HL-60 (cell line): ENCODE data around the gene AFAP1L2.

ENCODE experiments used
- DNase-seq, 2 experiments: peaks; one replicate each; pipeline ENCODE4 v3.0.0-alpha.2; 2010 to 2020; ENCODE audit warnings: low read depth in 1 of 2, low spot score in 1 of 2
- H3K27ac ChIP-seq: fragments of 250-450 bp; sonication (Bioruptor Pico); replicated peaks from 2 replicates; pipeline ENCODE4 v1.5.1; 2020; ENCODE audit warnings: mild to moderate bottlenecking, moderate library complexity
- H3K27me3 ChIP-seq: fragments of 250-450 bp; sonication (Bioruptor Pico); 2 replicates; pipeline ENCODE4 v1.5.1; 2021; ENCODE audit warnings: mild to moderate bottlenecking, moderate library complexity; ENCODE audit not compliant: insufficient read depth, poor library complexity, severe bottlenecking
- H3K4me3 ChIP-seq: replicated peaks from 2 replicates; pipeline ENCODE4 v1.5.1; 2011; ENCODE audit warnings: mild to moderate bottlenecking, control low read depth, low read length; ENCODE audit not compliant: insufficient read depth
- GABPA ChIP-seq: IDR thresholded peaks from 2 replicates; pipeline ENCODE4 v1.6.1; 2012; ENCODE audit warnings: low read depth
- POLR2AphosphoS5 ChIP-seq: IDR thresholded peaks from 2 replicates; pipeline ENCODE4 v1.6.1; 2012; ENCODE audit warnings: low read depth
- SPI1 ChIP-seq: IDR thresholded peaks from 2 replicates; pipeline ENCODE4 v1.6.1; 2012; ENCODE audit warnings: low read depth, mild to moderate bottlenecking, borderline replicate concordance
- TF ChIP-seq, protein P1 (sequence below): IDR thresholded peaks from 2 replicates; pipeline ENCODE4 v1.6.1; 2012; ENCODE audit warnings: low read depth; ENCODE audit not compliant: insufficient replicate concordance
- TF ChIP-seq, protein P2 (sequence below): IDR thresholded peaks from one replicate; pipeline ENCODE4 v1.5.1; 2011; ENCODE audit warnings: low read length, control low read depth, inconsistent platforms; ENCODE audit not compliant: insufficient read depth

The AFAP1L2 gene

DNA sequence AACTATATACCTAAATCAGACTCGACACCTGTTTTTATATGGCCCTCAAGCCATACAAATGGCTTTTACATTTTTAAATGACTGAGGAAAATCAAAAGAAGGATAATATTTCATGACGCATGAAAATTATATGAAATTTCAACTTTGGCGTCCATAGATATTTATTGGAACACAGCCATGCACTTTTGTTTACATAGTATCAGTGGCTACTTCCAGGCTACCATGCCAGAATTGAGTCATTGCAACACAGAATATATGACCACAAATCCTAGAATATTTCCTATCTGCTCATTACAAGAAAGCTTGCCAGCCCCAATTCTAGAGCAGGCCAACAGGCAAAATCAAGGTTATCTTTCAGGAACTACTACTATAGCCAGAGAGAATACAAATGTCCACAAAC lies 29.3 kb downstream of the AFAP1L2 start:
- TF ChIP-seq, protein P1, sequence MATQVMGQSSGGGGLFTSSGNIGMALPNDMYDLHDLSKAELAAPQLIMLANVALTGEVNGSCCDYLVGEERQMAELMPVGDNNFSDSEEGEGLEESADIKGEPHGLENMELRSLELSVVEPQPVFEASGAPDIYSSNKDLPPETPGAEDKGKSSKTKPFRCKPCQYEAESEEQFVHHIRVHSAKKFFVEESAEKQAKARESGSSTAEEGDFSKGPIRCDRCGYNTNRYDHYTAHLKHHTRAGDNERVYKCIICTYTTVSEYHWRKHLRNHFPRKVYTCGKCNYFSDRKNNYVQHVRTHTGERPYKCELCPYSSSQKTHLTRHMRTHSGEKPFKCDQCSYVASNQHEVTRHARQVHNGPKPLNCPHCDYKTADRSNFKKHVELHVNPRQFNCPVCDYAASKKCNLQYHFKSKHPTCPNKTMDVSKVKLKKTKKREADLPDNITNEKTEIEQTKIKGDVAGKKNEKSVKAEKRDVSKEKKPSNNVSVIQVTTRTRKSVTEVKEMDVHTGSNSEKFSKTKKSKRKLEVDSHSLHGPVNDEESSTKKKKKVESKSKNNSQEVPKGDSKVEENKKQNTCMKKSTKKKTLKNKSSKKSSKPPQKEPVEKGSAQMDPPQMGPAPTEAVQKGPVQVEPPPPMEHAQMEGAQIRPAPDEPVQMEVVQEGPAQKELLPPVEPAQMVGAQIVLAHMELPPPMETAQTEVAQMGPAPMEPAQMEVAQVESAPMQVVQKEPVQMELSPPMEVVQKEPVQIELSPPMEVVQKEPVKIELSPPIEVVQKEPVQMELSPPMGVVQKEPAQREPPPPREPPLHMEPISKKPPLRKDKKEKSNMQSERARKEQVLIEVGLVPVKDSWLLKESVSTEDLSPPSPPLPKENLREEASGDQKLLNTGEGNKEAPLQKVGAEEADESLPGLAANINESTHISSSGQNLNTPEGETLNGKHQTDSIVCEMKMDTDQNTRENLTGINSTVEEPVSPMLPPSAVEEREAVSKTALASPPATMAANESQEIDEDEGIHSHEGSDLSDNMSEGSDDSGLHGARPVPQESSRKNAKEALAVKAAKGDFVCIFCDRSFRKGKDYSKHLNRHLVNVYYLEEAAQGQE, result no peak
- TF ChIP-seq POLR2AphosphoS5 (no peak), SPI1 (no peak), GABPA (no peak)
- TF ChIP-seq, protein P2, sequence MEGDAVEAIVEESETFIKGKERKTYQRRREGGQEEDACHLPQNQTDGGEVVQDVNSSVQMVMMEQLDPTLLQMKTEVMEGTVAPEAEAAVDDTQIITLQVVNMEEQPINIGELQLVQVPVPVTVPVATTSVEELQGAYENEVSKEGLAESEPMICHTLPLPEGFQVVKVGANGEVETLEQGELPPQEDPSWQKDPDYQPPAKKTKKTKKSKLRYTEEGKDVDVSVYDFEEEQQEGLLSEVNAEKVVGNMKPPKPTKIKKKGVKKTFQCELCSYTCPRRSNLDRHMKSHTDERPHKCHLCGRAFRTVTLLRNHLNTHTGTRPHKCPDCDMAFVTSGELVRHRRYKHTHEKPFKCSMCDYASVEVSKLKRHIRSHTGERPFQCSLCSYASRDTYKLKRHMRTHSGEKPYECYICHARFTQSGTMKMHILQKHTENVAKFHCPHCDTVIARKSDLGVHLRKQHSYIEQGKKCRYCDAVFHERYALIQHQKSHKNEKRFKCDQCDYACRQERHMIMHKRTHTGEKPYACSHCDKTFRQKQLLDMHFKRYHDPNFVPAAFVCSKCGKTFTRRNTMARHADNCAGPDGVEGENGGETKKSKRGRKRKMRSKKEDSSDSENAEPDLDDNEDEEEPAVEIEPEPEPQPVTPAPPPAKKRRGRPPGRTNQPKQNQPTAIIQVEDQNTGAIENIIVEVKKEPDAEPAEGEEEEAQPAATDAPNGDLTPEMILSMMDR, result no peak
- H3K27me3 ChIP-seq, result no peaks in the 10 kb centered on the region
- H3K27ac ChIP-seq, result no peak overlapping the region
- DNase-seq, result no peak
- H3K4me3 ChIP-seq, result no peak overlapping the region

DNA sequence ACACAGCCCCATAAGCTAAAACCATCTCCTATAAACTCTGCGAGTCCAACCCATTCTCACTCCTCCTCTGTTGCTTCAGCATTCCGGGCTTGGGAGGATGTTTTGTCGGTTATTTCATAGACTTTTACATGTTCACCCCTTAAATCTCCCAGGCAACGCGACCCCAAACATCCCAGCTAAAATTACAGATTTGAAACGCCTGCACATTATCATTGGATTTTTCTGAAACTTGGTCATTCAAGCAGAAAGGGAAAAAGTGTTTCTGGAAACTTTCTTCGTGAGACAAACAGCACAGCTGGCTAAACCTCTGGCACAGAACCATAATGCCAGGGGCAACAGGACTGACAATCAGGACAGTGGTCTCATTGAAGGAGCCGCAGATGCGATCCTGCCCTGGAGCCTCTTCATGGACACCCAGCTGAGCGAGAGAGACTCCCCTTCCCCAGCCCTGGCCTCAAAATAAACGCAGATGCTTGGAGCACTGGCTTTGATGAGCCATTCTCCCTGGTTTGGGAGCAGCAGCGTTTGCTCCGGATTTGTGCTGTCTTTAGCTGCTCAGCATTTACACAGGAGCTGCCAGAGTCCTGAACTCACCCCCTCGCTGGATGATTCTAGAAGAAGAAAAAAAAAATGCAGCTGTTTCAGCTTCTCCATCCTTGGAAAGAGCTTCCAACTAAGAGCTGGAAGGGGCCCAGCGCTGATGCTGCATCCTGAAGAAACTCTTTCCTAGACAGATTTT lies 30.1 kb downstream of the AFAP1L2 start:
- DNase-seq, result no peak
- TF ChIP-seq, protein P2, result no peak
- TF ChIP-seq, protein P1, result no peak
- TF ChIP-seq SPI1, result no peak
- no peak for TF ChIP-seq GABPA
- no peak for TF ChIP-seq POLR2AphosphoS5
- no peak overlapping the region for H3K27ac ChIP-seq
- no peaks in the 10 kb centered on the region for H3K27me3 ChIP-seq
- H3K4me3 ChIP-seq, result no peak overlapping the region

DNA sequence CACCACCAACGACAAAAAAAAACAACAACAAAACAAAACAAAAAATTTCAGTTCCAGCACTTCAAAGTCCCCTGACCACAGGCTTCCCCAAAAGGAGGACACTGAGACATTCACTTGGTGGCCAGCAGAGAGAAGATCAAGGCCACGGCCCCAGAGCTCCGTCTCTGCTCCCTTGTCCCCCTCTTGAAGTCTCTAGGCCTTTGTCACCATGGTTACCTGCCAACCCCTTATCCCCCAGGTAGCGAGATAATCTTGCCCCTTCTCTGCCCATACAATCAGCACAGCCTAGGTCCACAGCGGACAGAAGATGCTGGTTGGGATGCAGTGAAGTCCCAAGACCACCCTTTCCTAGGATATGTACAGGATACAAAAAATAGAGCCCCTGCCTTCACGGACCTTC lies 30.7 kb downstream of the AFAP1L2 start:
- DNase-seq, result no peak
- TF ChIP-seq, protein P2, result no peak
- TF ChIP-seq GABPA, result no peak
- TF ChIP-seq POLR2AphosphoS5, result no peak
- TF ChIP-seq SPI1, result no peak
- TF ChIP-seq, protein P1, result no peak
- H3K27me3 ChIP-seq, result no peaks in the 10 kb centered on the region
- H3K27ac ChIP-seq, result no peak overlapping the region
- no peak overlapping the region for H3K4me3 ChIP-seq
